ENCODE data around the gene SMLR1. TPM values are rescaled to one million over a fixed set of nuclear protein-coding genes. Genes with fewer than 3 reads are reported as not detected.

SMLR1 gene
- total and polyA plus RNA-seq, 2 donors from 2014 or later (not counting 2 experiments from before 2014, with no cell fraction given) = not detected

Other genes with a start within 250 kb of the SMLR1 start
- gene EPB41L2, start 235.8 kb downstream of the SMLR1 start, total RNA-seq = 35.9 and 38.7 TPM in 2 replicates
- gene EPB41L2, start 235.8 kb downstream of the SMLR1 start, polyA plus RNA-seq = 17.6 and 19.6 TPM in 2 replicates